CD4-positive, alpha-beta memory T cell (primary cell): ENCODE measurements around the gene TPMT. TPM values are rescaled to one million over a fixed set of nuclear protein-coding genes. Genes with fewer than 3 reads are reported as not detected.
A peak's percentile ranks its signal among the peaks of the same experiment; 100 is the strongest.

Experiments
- CTCF ChIA-PET: fragments of 350-600 bp; sonication (Branson Sonifier 250); formaldehyde crosslinking; loops from one replicate; lab custom pipeline; 2021; ENCODE audit warnings: inconsistent platforms; ENCODE audit not compliant: partially characterized antibody; lab: Charles Lee
- POLR2A ChIA-PET: fragments of 350-600 bp; sonication (Branson Sonifier 250); formaldehyde crosslinking; loops from one replicate; lab custom pipeline; 2021; ENCODE audit not compliant: partially characterized antibody; lab: Charles Lee
- DNase-seq, 5 donors: peaks; one replicate each; pipeline versions ENCODE4 v3.0.0 to v3.0.0-alpha.2; 2020 to 2022; ENCODE audit warnings: mixed read lengths in 1 of 5
- H3K27ac ChIP-seq: one replicate; pipeline ENCODE4 v1.7.0; 2013; ENCODE audit warnings: low read depth, low read length
- H3K27me3 ChIP-seq: 2 replicates; pipeline ENCODE4 v1.7.0; 2013; ENCODE audit warnings: mild to moderate bottlenecking, low read length, moderate library complexity; ENCODE audit not compliant: insufficient read depth
- H3K36me3 ChIP-seq: 2 replicates; pipeline ENCODE4 v1.7.0; 2013; ENCODE audit warnings: mild to moderate bottlenecking, low read length, moderate library complexity; ENCODE audit not compliant: insufficient read depth
- H3K4me1 ChIP-seq: 2 replicates; pipeline ENCODE4 v1.7.0; 2013; ENCODE audit warnings: mild to moderate bottlenecking, low read length, moderate library complexity; ENCODE audit not compliant: insufficient read depth
- H3K4me3 ChIP-seq, 2 donors: one replicate each; pipeline ENCODE4 v1.7.0; 2013; ENCODE audit warnings: low read length in 2 of 2, mild to moderate bottlenecking in 1 of 2
- H3K9me3 ChIP-seq, 2 donors: one replicate each; pipeline ENCODE4 v1.7.0; 2013; ENCODE audit warnings: low read length in 2 of 2, control low read depth in 1 of 2; ENCODE audit not compliant: control insufficient read depth in 1 of 2
- H3K27ac Mint-ChIP-seq, 7 donors: one replicate each; pipeline ENCODE4 v1.8.0; 2020 to 2021; ENCODE audit warnings: mixed read lengths in 7 of 7, mild to moderate bottlenecking in 6 of 7, inconsistent platforms in 3 of 7, moderate library complexity in 3 of 7
- H3K27me3 Mint-ChIP-seq, 2 donors: one replicate each; pipeline ENCODE4 v1.8.0; 2020 to 2021; ENCODE audit warnings: mixed read lengths in 2 of 2
- H3K36me3 Mint-ChIP-seq, 2 donors: one replicate each; pipeline ENCODE4 v1.8.0; 2020 to 2021; ENCODE audit warnings: mixed read lengths in 2 of 2, inconsistent platforms in 1 of 2, mild to moderate bottlenecking in 1 of 2
- H3K4me1 Mint-ChIP-seq, 4 donors: one replicate each; pipeline ENCODE4 v1.8.0; 2020 to 2021; ENCODE audit warnings: mixed read lengths in 4 of 4, mild to moderate bottlenecking in 1 of 4
- H3K4me3 Mint-ChIP-seq, 8 donors: one replicate each; pipeline ENCODE4 v1.8.0; 2020 to 2021; ENCODE audit warnings: mixed read lengths in 8 of 8, mild to moderate bottlenecking in 7 of 8, moderate library complexity in 6 of 8, inconsistent platforms in 3 of 8
- H3K9me3 Mint-ChIP-seq, 8 donors: one replicate each; pipeline ENCODE4 v1.8.0; 2020 to 2021; ENCODE audit warnings: mixed read lengths in 8 of 8, mild to moderate bottlenecking in 5 of 8, inconsistent platforms in 3 of 8, moderate library complexity in 1 of 8
- intact Hi-C: fragments of 100-400 bp; cut with micrococcal nuclease; formaldehyde crosslinking; loops from one replicate; pipeline ENCODE4 v1.15.1; 2023
- polyA plus RNA-seq, 2 donors: library from polyadenylated mRNA; unstranded; fragments of 300-500 nt; fragmentation: Illumina TruSeq; gene quantifications; one replicate each; pipeline ENCODE4 v1.2.3, GENCODE V29; 2021
- total RNA-seq, 2 experiments: library from RNA; stranded (reverse); gene quantifications; one replicate each; pipeline ENCODE4 v1.2.3, GENCODE V29; 2021

The TPMT gene
- total and polyA plus RNA-seq, 4 experiments from 2014 or later = 6.4 to 18.3 (median 8.8) TPM

GRCh38 chr6:18135171-18135570 is 19.7 kb downstream of the TPMT start:
- intact Hi-C loops = no loop called here
- POLR2A ChIA-PET = no interaction called here

GRCh38 chr6:18132346-18132745 is 22.5 kb downstream of the TPMT start:
- Histone ChIP-seq H3K9me3 (no peaks in the 10 kb centered on the region), H3K36me3 (peaks cover 4% of the 10 kb centered on the region), H3K4me3 (no peak overlapping the region), H3K4me1 (no peaks in the 10 kb centered on the region), H3K27ac (no peak overlapping the region), H3K27me3 (no peaks in the 10 kb centered on the region)
- no peaks in the 10 kb centered on the region for H3K27me3 Mint-ChIP-seq
- peaks cover 43 to 44% of the 10 kb centered on the region in 2 donors for H3K36me3 Mint-ChIP-seq
- intact Hi-C loops = no loop called here
- DNase-seq = no peak
- no peaks in the 10 kb centered on the region for H3K9me3 Mint-ChIP-seq
- H3K4me1 Mint-ChIP-seq = peaks cover 0 to 8% (median 5%) of the 10 kb centered on the region in 4 donors
- H3K4me3 Mint-ChIP-seq = peak overlapping the region in 1 of 8 donors; percentile 23
- no peak overlapping the region for H3K27ac Mint-ChIP-seq
- CTCF ChIA-PET = interaction anchor here (0.8 to 1.2 kb wide), 2 partner anchors 11 kb away, joined by 3 read pairs; no protein-coding TSS in a partner anchor
- POLR2A ChIA-PET = no interaction called here

More at GRCh38 chr6:18135171-18135570, 19.7 kb downstream of the TPMT start:
- Mint-ChIP-seq H3K9me3 (no peaks in the 10 kb centered on the region), H3K36me3 (peaks cover 54% of the 10 kb centered on the region in 2 donors), H3K27me3 (no peaks in the 10 kb centered on the region), H3K27ac (no peak overlapping the region), H3K4me1 (peaks cover 0 to 8% (median 5%) of the 10 kb centered on the region in 4 donors), H3K4me3 (no peak overlapping the region)
- peaks cover 13% of the 10 kb centered on the region for H3K36me3 ChIP-seq
- no peak for DNase-seq
- H3K27ac ChIP-seq = no peak overlapping the region
- no peak overlapping the region for H3K4me3 ChIP-seq
- H3K27me3 ChIP-seq = no peaks in the 10 kb centered on the region
- CTCF ChIA-PET = interaction anchor here (1.1 kb wide), 1 partner anchor 13 kb away, joined by 3 read pairs; no protein-coding TSS in a partner anchor
- H3K4me1 ChIP-seq = no peaks in the 10 kb centered on the region
- no peaks in the 10 kb centered on the region for H3K9me3 ChIP-seq

- DNase-seq = no peak
- peaks cover 8% of the 10 kb centered on the region for H3K4me1 ChIP-seq
- peaks cover 0 to 4% (median under 1%) of the 10 kb centered on the region in 8 donors for H3K9me3 Mint-ChIP-seq
- no peaks in the 10 kb centered on the region for H3K36me3 ChIP-seq
- H3K27ac Mint-ChIP-seq = no peak overlapping the region
- no peaks in the 10 kb centered on the region for H3K9me3 ChIP-seq
- no peak overlapping the region for H3K4me3 ChIP-seq
- H3K27me3 ChIP-seq = no peaks in the 10 kb centered on the region
- no peak overlapping the region for H3K4me3 Mint-ChIP-seq
- H3K27me3 Mint-ChIP-seq = peaks cover 1 to 2% of the 10 kb centered on the region in 2 donors
- intact Hi-C loops = no loop called here
- H3K27ac ChIP-seq = no peak overlapping the region
- H3K4me1 Mint-ChIP-seq = peaks cover 5 to 15% (median 8%) of the 10 kb centered on the region in 4 donors
- peaks cover 6 to 9% of the 10 kb centered on the region in 2 donors for H3K36me3 Mint-ChIP-seq
- POLR2A ChIA-PET = no interaction called here
- CTCF ChIA-PET = no interaction called here
Observed at GRCh38 chr6:18126121-18126520, 28.8 kb downstream of the TPMT start.

GRCh38 chr6:18122128-18123093 is 32.5 kb downstream of the TPMT start, which contains the start of gene NHLRC1:
NHLRC1 (minus strand) TSS chr6:18122677; CDS start chr6:18122606, 71 bp downstream.
- peak within 1 kb of the TSS; percentile 26 to 37 for H3K4me3 ChIP-seq
- Mint-ChIP-seq H3K9me3 (peaks cover 0 to 9% (median 3%) of the 10 kb centered on the region in 8 donors), H3K27me3 (peaks cover 1 to 9% of the 10 kb centered on the region in 2 donors), H3K36me3 (peaks cover 0 to 2% of the 10 kb centered on the region in 2 donors), H3K4me1 (peaks cover 5 to 17% (median 10%) of the 10 kb centered on the region in 4 donors), H3K27ac (peak within 1 kb of the TSS in 4 of 7 donors; percentile 18 to 90 (median 31)), H3K4me3 (peak within 1 kb of the TSS; percentile 75 to 91 (median 82))
- peak; percentile 44 to 69 (median 57) for DNase-seq
- intact Hi-C loops = no loop called here
- no peak within 1 kb of the TSS for H3K27ac ChIP-seq
- H3K4me1 ChIP-seq = peaks cover 8% of the 10 kb centered on the region
- no peaks in the 10 kb centered on the region for H3K36me3 ChIP-seq
- H3K9me3 ChIP-seq = no peaks in the 10 kb centered on the region
- H3K27me3 ChIP-seq = no peaks in the 10 kb centered on the region
- CTCF ChIA-PET = interaction anchor here (0.6 to 1.4 kb wide), 6 partner anchors 9 to 384 kb away, joined by 3 to 4 read pairs (median 3); no protein-coding TSS in a partner anchor
- POLR2A ChIA-PET = interaction anchor here (1.3 to 3.2 kb wide), 2 partner anchors 33 to 416 kb away, joined by 4 to 13 read pairs; partner anchors contain the start of genes KDM1B, NUP153 and TPMT

- ChIA-PET POLR2A (interaction anchor here (1.3 to 3.2 kb wide), 2 partner anchors 34 to 415 kb away, joined by 4 to 13 read pairs; partner anchors contain the start of genes KDM1B, NUP153 and TPMT), CTCF (interaction anchor here (0.6 to 1.4 kb wide), 6 partner anchors 8 to 385 kb away, joined by 3 to 4 read pairs (median 3); no protein-coding TSS in a partner anchor)
- no peak for DNase-seq
- peak overlapping the region in 2 of 7 donors; percentile 7 to 57 for H3K27ac Mint-ChIP-seq
- Histone ChIP-seq H3K27me3 (no peaks in the 10 kb centered on the region), H3K36me3 (no peaks in the 10 kb centered on the region), H3K4me1 (peaks cover 8% of the 10 kb centered on the region), H3K9me3 (no peaks in the 10 kb centered on the region), H3K4me3 (peak overlapping the region in 1 of 2 donors; percentile 37), H3K27ac (no peak overlapping the region)
- H3K4me3 Mint-ChIP-seq = peak overlapping the region; percentile 58 to 91 (median 72)
- intact Hi-C loops = no loop called here
- peaks cover 5 to 17% (median 10%) of the 10 kb centered on the region in 4 donors for H3K4me1 Mint-ChIP-seq
- H3K9me3 Mint-ChIP-seq = peaks cover 0 to 9% (median 3%) of the 10 kb centered on the region in 8 donors
- H3K27me3 Mint-ChIP-seq = peaks cover 1 to 9% of the 10 kb centered on the region in 2 donors
- H3K36me3 Mint-ChIP-seq = peaks cover 0 to 2% of the 10 kb centered on the region in 2 donors
Observed at GRCh38 chr6:18121580-18122127, 33.2 kb downstream of the TPMT start.

GRCh38 chr6:18119236-18119635 is 35.6 kb downstream of the TPMT start:
- Histone ChIP-seq H3K36me3 (no peaks in the 10 kb centered on the region), H3K27ac (no peak overlapping the region), H3K9me3 (no peaks in the 10 kb centered on the region), H3K4me1 (peaks cover 14% of the 10 kb centered on the region), H3K27me3 (no peaks in the 10 kb centered on the region), H3K4me3 (no peak overlapping the region)
- Mint-ChIP-seq H3K9me3 (peaks cover 0 to 9% (median 3%) of the 10 kb centered on the region in 8 donors), H3K27ac (no peak overlapping the region), H3K36me3 (peaks cover 0 to 2% of the 10 kb centered on the region in 2 donors), H3K4me3 (no peak overlapping the region), H3K4me1 (peaks cover 8 to 24% (median 14%) of the 10 kb centered on the region in 4 donors), H3K27me3 (peaks cover 2 to 12% of the 10 kb centered on the region in 2 donors)
- intact Hi-C loops = no loop called here
- ChIA-PET POLR2A (no interaction called here), CTCF (no interaction called here)
- DNase-seq = no peak
